Osteoblast (primary cell): Measurements from ENCODE around the gene RAC2. TPM values are rescaled to one million over a fixed set of nuclear protein-coding genes. Genes with fewer than 3 reads are reported as not detected.

Experiments used
- DNase-seq: peaks from one replicate; pipeline ENCODE4 v3.0.0; 2011; ENCODE audit warnings: low spot score, mixed read lengths; ENCODE audit not compliant: insufficient read length; ENCODE audit errors: missing footprints
- H2AFZ ChIP-seq: 2 replicates; pipeline ENCODE4 v1.6.0; 2011; ENCODE audit warnings: mild to moderate bottlenecking, low read length
- H3K27ac ChIP-seq: 2 replicates; pipeline ENCODE4 v1.5.1; 2011; ENCODE audit warnings: mild to moderate bottlenecking, low read depth, low read length, moderate library complexity
- H3K27me3 ChIP-seq: 2 replicates; pipeline ENCODE4 v1.6.0; 2012; ENCODE audit warnings: mild to moderate bottlenecking, control low read depth, inconsistent platforms, low read length, moderate library complexity; ENCODE audit not compliant: insufficient read depth
- H3K36me3 ChIP-seq: 2 replicates; pipeline ENCODE4 v1.5.1; 2011; ENCODE audit warnings: mild to moderate bottlenecking, low read length, control low read depth, moderate library complexity; ENCODE audit not compliant: insufficient read depth
- H3K4me1 ChIP-seq: 2 replicates; pipeline ENCODE4 v1.5.1; 2011; ENCODE audit warnings: mild to moderate bottlenecking, low read length, control low read depth, moderate library complexity; ENCODE audit not compliant: insufficient read depth
- H3K4me2 ChIP-seq: 2 replicates; pipeline ENCODE4 v1.6.0; 2011; ENCODE audit warnings: mild to moderate bottlenecking, low read length; ENCODE audit not compliant: insufficient read depth
- H3K4me3 ChIP-seq: fragments of 200-600 bp; sonication (generic); 3 replicates; pipeline ENCODE4 v1.5.1; 2012; ENCODE audit warnings: mild to moderate bottlenecking, low read length, inconsistent platforms; ENCODE audit not compliant: insufficient read depth
- H3K79me2 ChIP-seq: 2 replicates; pipeline ENCODE4 v1.6.0; 2012; ENCODE audit warnings: mild to moderate bottlenecking, low read length, control low read depth, inconsistent platforms; ENCODE audit not compliant: insufficient read depth
- H3K9me3 ChIP-seq: 2 replicates; pipeline ENCODE4 v1.5.1; 2011; ENCODE audit warnings: low read depth, low read length, control low read depth
- H4K20me1 ChIP-seq: 2 replicates; pipeline ENCODE4 v1.6.0; 2012; ENCODE audit warnings: mild to moderate bottlenecking, low read length, control low read depth; ENCODE audit not compliant: insufficient read depth
- CTCF ChIP-seq: IDR thresholded peaks from 2 replicates; pipeline ENCODE4 v1.5.1; 2011; ENCODE audit warnings: mild to moderate bottlenecking, low read depth, low read length, moderate library complexity; ENCODE audit errors: extremely low read depth
- total RNA-seq: library from RNA; depleted of rRNA; stranded (reverse); fragments of >200 nt; gene quantifications from 2 replicates; pipeline ENCODE4 v1.2.3, GENCODE V29; 2012

RAC2 gene
- total RNA-seq, 1 donor: 14.5 TPM

GRCh38 chr22:37180531-37181231 lies 63.4 kb downstream of the RAC2 start:
- Histone ChIP-seq H3K4me2 (no peak overlapping the region), H3K36me3 (no peaks in the 10 kb centered on the region), H3K4me1 (peaks cover 22% of the 10 kb centered on the region), H4K20me1 (no peaks in the 10 kb centered on the region), H3K27me3 (no peaks in the 10 kb centered on the region), H3K4me3 (no peak overlapping the region), H3K79me2 (no peaks in the 10 kb centered on the region), H2AFZ (no peak overlapping the region), H3K27ac (no peak overlapping the region), H3K9me3 (no peaks in the 10 kb centered on the region)
- peak; percentile 54 for DNase-seq
- TF ChIP-seq CTCF: no peak

- peak; percentile 43 for DNase-seq
- Histone ChIP-seq H3K4me2 (no peak overlapping the region), H3K79me2 (no peaks in the 10 kb centered on the region), H3K4me1 (peaks cover 22% of the 10 kb centered on the region), H3K36me3 (no peaks in the 10 kb centered on the region), H4K20me1 (no peaks in the 10 kb centered on the region), H3K4me3 (no peak overlapping the region), H3K9me3 (no peaks in the 10 kb centered on the region), H3K27me3 (peaks cover 2% of the 10 kb centered on the region), H2AFZ (no peak overlapping the region), H3K27ac (no peak overlapping the region)
- no peak for TF ChIP-seq CTCF
Observed at GRCh38 chr22:37179622-37180420, 64.2 kb downstream of the RAC2 start.

GRCh38 chr22:37179126-37179470 lies 65.0 kb downstream of the RAC2 start:
- no peaks in the 10 kb centered on the region for H4K20me1 ChIP-seq
- H3K79me2 ChIP-seq: no peaks in the 10 kb centered on the region
- no peak for TF ChIP-seq CTCF
- H3K36me3 ChIP-seq: no peaks in the 10 kb centered on the region
- no peak overlapping the region for H3K27ac ChIP-seq
- H3K4me2 ChIP-seq: no peak overlapping the region
- no peak overlapping the region for H3K4me3 ChIP-seq
- peaks cover 7% of the 10 kb centered on the region for H3K27me3 ChIP-seq
- DNase-seq: no peak
- no peaks in the 10 kb centered on the region for H3K9me3 ChIP-seq
- peaks cover 22% of the 10 kb centered on the region for H3K4me1 ChIP-seq
- no peak overlapping the region for H2AFZ ChIP-seq
